HepG2 (cell line): ENCODE data around the gene RSBN1L. TPM values are rescaled to one million over a fixed set of nuclear protein-coding genes. Genes with fewer than 3 reads are reported as not detected.
A peak's percentile ranks its signal among the peaks of the same experiment; 100 is the strongest.

Experiments
- E2F5 ChIP-seq: sonication (generic); formaldehyde crosslinking; conservative IDR thresholded peaks from 2 replicates; pipeline ENCODE4 v1.4.0; 2020; ENCODE audit warnings: missing genetic modification reagents
- FOXO4 ChIP-seq: sonication (generic); formaldehyde crosslinking; conservative IDR thresholded peaks from 2 replicates; pipeline ENCODE4 v1.8.1; 2023; ENCODE audit warnings: missing genetic modification reagents
- FUBP1 ChIP-seq: sonication (generic); formaldehyde crosslinking; IDR thresholded peaks from 2 replicates; pipeline ENCODE4 v1.5.1; 2020; ENCODE audit warnings: missing genetic modification reagents, mild to moderate bottlenecking, borderline replicate concordance
- MYPOP ChIP-seq: sonication (generic); formaldehyde crosslinking; IDR thresholded peaks from 2 replicates; pipeline ENCODE4 v1.8.1; 2023; ENCODE audit warnings: mild to moderate bottlenecking, moderate library complexity, missing genetic modification reagents
- SMAD9 ChIP-seq: sonication (generic); formaldehyde crosslinking; IDR thresholded peaks from 2 replicates; pipeline ENCODE4 v1.5.1; 2020; ENCODE audit warnings: mild to moderate bottlenecking, missing genetic modification reagents
- TFDP1 ChIP-seq: IDR thresholded peaks from 2 replicates; pipeline ENCODE4 v1.6.1; 2016; ENCODE audit warnings: missing compliant biosample characterization, missing genetic modification reagents, borderline replicate concordance
- USF2 ChIP-seq, 2 experiments: sonication (generic) in 1 of 2; formaldehyde crosslinking in 1 of 2; IDR thresholded peaks; 2 replicates each; pipeline versions ENCODE4 v1.5.1 to v1.6.1; 2011 to 2020; ENCODE audit warnings: borderline replicate concordance in 1 of 2, low read depth in 1 of 2, low read length in 1 of 2, mild to moderate bottlenecking in 1 of 2, missing genetic modification reagents in 1 of 2, moderate library complexity in 1 of 2
- ZBTB49 ChIP-seq: sonication (generic); formaldehyde crosslinking; IDR thresholded peaks from 2 replicates; pipeline ENCODE4 v1.4.0; 2020; ENCODE audit warnings: missing genetic modification reagents, borderline replicate concordance
- ZFP41 ChIP-seq: sonication (generic); formaldehyde crosslinking; IDR thresholded peaks from 2 replicates; pipeline ENCODE4 v1.4.0; 2020; ENCODE audit warnings: mild to moderate bottlenecking, missing genetic modification reagents, borderline replicate concordance
- ZNF282 ChIP-seq: fragments of 450-650 bp; IDR thresholded peaks from 2 replicates; pipeline ENCODE4 v1.6.1; 2018; ENCODE audit not compliant: partially characterized antibody
- ZNF563 ChIP-seq: sonication (generic); formaldehyde crosslinking; IDR thresholded peaks from 2 replicates; pipeline ENCODE4 v1.8.0; 2022; ENCODE audit warnings: mild to moderate bottlenecking, moderate library complexity, missing genetic modification reagents
- polyA plus RNA-seq, 8 experiments: library from polyadenylated mRNA; depleted of rRNA in 3 of 8; stranded (reverse) in 7 of 8; unstranded in 1 of 8; fragments of >200 nt; fragmentation: Illumina TruSeq in 4 of 8; extraction: Trizol in 4 of 8; gene quantifications; 2 replicates each; pipeline versions ENCODE4 v1.2.1 to v1.2.3, GENCODE V29; 2011 to 2016; ENCODE audit warnings: low read depth in 4 of 8, missing spikeins in 1 of 8, mixed read lengths in 1 of 8; ENCODE audit not compliant: insufficient read depth in 1 of 8
- total RNA-seq, 5 experiments: library from RNA; depleted of rRNA; stranded (reverse); fragments of >200 nt; fragmentation: Illumina TruSeq; extraction: Trizol; gene quantifications; 2 replicates each; pipeline ENCODE4 v1.2.3, GENCODE V29; 2016; ENCODE audit warnings: low read depth in 1 of 5

RSBN1L gene
- total and polyA plus RNA-seq, 2 of the 13 experiments (the other 11 are each of a cell fraction or from before 2014, with no cell fraction given): 7.7 to 21.3 TPM

GRCh38 chr7:77696643-77697534, 630 bp downstream of the RSBN1L start (continued):
- TF ChIP-seq USF2 (IDR thresholded peaks at IDR 0.05; ENCODE audit: low read depth, low read length) (no peak), USF2 (CRISPR knock-in tag; IDR thresholded peaks at IDR 0.05; ENCODE audit: borderline replicate concordance) (no peak), FOXO4 (CRISPR knock-in tag) (0 out of 2 replicates have a peak, but pooled peaks have one; percentile 74), MYPOP (no peak; the same call in none of the 2 replicates), TFDP1 (no peak), ZNF563 (CRISPR knock-in tag) (no peak; the same call in 1 of the 2 replicates), SMAD9 (CRISPR knock-in tag) (no peak), ZFP41 (CRISPR knock-in tag) (no peak), ZBTB49 (CRISPR knock-in tag) (no peak), FUBP1 (CRISPR knock-in tag) (no peak), ZNF282 (no peak), E2F5 (no peak; the same call in 1 of the 2 replicates)
